ENCODE measurements around the gene CRTC1.

The CRTC1 gene

GRCh38 chr19:18783958-18784785 lies 100.7 kb downstream of the CRTC1 start:
- TF ChIP-seq TAF1 (IDR thresholded peaks at IDR 0.05; ENCODE audit: borderline replicate concordance, insufficient read depth, low read length), result no peak
- TF ChIP-seq POLR2AphosphoS5 (IDR thresholded peaks at IDR 0.05; ENCODE audit: low read depth, low read length), result no peak
- no peak for TF ChIP-seq FOXP2 (optimal IDR thresholded peaks at IDR 0.05; ENCODE audit: borderline replicate concordance, extremely low read depth, extremely low read length, insufficient read depth)
- TF ChIP-seq SIN3A (IDR thresholded peaks at IDR 0.05; ENCODE audit: borderline replicate concordance, insufficient read depth, low read length), result no peak
- TF ChIP-seq REST (IDR thresholded peaks at IDR 0.05; ENCODE audit: insufficient read depth in 1 of 2, low read depth in 2 of 2, low read length in 2 of 2), result no peak

- TF ChIP-seq REST (IDR thresholded peaks at IDR 0.05; ENCODE audit: insufficient read depth in 1 of 2, low read depth in 2 of 2, low read length in 2 of 2), result no peak
- TF ChIP-seq FOXP2 (optimal IDR thresholded peaks at IDR 0.05; ENCODE audit: borderline replicate concordance, extremely low read depth, extremely low read length, insufficient read depth), result no peak
These were observed 101.3 kb downstream of the CRTC1 start for GRCh38 chr19:18784786-18785120.

GRCh38 chr19:18785179-18786124 lies 102.0 kb downstream of the CRTC1 start:
- no peak for TF ChIP-seq POLR2AphosphoS5 (IDR thresholded peaks at IDR 0.05; ENCODE audit: low read depth, low read length)
- no peak for TF ChIP-seq REST (IDR thresholded peaks at IDR 0.05; ENCODE audit: insufficient read depth in 1 of 2, low read depth in 2 of 2, low read length in 2 of 2)
- no peak for TF ChIP-seq SIN3A (IDR thresholded peaks at IDR 0.05; ENCODE audit: borderline replicate concordance, insufficient read depth, low read length)
- no peak for TF ChIP-seq TAF1 (IDR thresholded peaks at IDR 0.05; ENCODE audit: borderline replicate concordance, insufficient read depth, low read length)
- no peak for TF ChIP-seq FOXP2 (optimal IDR thresholded peaks at IDR 0.05; ENCODE audit: borderline replicate concordance, extremely low read depth, extremely low read length, insufficient read depth)

- TF ChIP-seq REST (IDR thresholded peaks at IDR 0.05; ENCODE audit: insufficient read depth in 1 of 2, low read depth in 2 of 2, low read length in 2 of 2) (no peak), SIN3A (IDR thresholded peaks at IDR 0.05; ENCODE audit: borderline replicate concordance, insufficient read depth, low read length) (no peak), POLR2AphosphoS5 (IDR thresholded peaks at IDR 0.05; ENCODE audit: low read depth, low read length) (no peak), FOXP2 (optimal IDR thresholded peaks at IDR 0.05; ENCODE audit: borderline replicate concordance, extremely low read depth, extremely low read length, insufficient read depth) (no peak), TAF1 (IDR thresholded peaks at IDR 0.05; ENCODE audit: borderline replicate concordance, insufficient read depth, low read length) (no peak)
These were observed 105.3 kb downstream of the CRTC1 start for GRCh38 chr19:18788529-18789421.
